A549 treated with AZD2906 at 1 μM for 4 hours (cell line): Measurements from ENCODE around the gene KRT79. TPM values are rescaled to one million over a fixed set of nuclear protein-coding genes. Genes with fewer than 3 reads are reported as not detected.

Experiments
- total RNA-seq: library from RNA; stranded (reverse); fragments of 200-300 nt; extraction: Qiagen RNA extraction; gene quantifications from 5 replicates; pipeline ENCODE4 v1.2.3, GENCODE V29; 2022

KRT79 gene
- total RNA-seq = 0.05 to 0.10 TPM (median 0.07 TPM) in 4 of 5 replicates, not detected in the other

DNA sequence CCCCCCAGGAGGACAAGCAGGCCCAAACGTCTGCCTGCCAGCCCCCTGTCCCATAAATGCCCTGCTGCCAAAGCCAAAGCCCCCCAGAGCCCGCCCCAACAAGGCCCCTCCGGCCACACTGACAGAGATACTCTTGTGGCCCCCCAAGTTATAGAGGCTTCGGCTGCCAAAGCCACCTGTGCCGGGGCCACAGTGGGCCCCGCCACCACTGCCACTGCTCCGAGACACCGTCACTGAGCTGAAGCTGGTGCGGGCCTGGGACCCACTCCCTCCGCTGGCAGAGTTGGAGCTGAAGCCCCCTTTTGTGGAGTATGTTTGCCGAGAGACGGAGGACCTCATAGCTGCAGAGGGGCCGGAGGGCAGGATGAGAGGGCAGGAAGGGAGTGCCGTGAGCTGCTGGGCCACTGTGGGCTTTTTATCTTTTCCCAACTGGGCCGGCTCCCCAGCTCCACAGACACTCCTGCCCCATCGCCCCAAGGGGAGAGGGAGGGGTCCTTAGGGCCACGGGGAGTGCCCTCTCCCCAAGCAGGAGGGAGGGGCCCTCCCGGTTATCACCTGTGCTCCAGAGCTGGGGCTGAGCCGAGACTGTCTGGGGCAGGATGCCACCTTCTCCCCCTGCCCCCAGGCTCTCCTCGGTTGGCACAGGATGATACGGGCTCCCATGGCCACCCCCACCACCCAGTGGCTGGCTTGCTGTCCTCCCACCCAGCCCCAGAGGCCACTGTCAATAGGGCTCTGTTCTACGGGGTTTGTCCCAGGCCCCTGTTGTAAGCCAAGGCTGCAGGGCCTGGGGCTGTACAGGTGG lies at the start of gene KRT79:
Gene KRT79, minus strand, starts transcription at position 390 of the 805 bp plus-strand sequence. Its CDS starts 51 bp downstream, at position 339.

DNA sequence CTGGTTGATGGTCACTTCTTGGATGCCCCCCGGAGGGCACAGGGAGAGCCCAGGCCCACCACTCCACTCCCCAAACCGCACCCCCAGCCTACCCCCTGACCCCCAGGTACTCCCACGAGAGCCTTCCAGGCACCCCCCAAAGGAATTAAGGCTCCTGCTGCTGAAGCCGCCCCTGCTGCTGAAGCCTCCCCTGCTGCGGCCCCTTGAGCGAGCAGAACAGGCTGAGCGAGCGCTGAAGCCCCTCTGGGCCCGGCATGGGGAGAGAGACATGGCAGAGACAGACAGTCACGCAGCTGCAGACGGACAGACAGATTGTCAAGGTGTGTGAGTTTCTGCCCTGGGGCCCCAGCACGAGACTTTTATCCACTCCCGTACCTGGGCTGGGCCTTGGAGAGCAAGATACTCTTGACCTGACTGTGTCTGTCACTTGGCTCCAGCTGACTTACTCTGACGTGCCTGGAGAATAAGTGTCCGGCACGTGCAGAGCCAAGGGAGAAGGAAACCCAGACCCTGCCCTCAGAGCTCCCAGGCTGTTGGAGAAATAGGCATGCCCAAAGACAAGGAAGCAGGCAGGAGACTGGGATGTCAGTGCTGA lies 14.6 kb upstream of the KRT79 start, which contains the start of gene KRT78:
Gene KRT78, minus strand, starts transcription at position 334 of the 595 bp plus-strand sequence. Its CDS starts 64 bp downstream, at position 270.

DNA sequence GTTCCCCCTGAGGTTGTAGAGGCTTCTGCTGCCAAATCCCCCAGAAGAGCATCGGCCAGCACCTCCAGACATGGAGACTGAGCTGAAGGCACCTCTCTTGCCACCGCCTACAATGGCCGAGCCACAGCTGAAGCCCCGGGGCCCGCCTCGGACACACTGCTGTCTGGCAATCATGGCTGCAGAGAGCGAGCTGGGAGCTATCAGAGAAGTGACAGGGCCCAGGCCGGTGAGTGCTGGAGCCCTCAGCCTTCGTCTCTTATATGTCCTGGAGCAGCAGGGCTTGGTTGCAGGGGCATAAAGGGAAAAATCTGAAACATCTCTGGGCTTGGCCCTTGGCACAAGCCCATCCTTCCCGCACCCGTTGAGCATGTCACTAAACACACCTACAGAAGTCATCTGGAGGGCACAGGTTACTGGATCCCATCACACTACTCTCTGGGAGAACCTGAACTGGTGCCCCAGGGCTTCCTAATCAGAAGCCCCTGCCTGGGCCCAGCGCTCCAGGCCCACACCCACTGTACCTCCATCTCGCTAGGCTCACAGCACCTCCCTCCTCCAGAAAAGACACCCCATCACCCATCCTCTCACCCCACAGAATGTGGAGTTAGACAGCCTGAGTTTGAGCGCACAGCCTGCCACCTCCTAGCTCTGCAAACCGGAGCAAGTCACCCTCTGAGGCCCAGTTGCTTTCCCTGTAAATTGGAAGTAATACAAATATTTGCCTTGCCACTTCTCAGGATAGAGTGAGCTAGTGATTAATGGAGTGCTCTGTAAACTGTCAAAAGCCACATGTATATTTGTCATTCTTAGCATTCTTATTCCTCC lies 20.0 kb downstream of the KRT79 start, which contains the start of gene KRT4:
Gene KRT4, minus strand, starts transcription at position 232 of the 825 bp plus-strand sequence. Its CDS starts 58 bp downstream, at position 174.

GRCh38 chr12:52795694-52796428 lies 38.2 kb downstream of the KRT79 start, which contains the start of gene KRT3:
Gene KRT3, minus strand, starts transcription at chr12:52796117. Its CDS starts 75 bp downstream, at chr12:52796042.

GRCh38 chr12:52776913-52777395 lies 57.2 kb downstream of the KRT79 start, which contains the start of gene KRT76:
Gene KRT76, minus strand, starts transcription at chr12:52777345. Its CDS starts 54 bp downstream, at chr12:52777291.

Other genes starting within 250 kb of the KRT79 start
- 0.05 TPM in 1 of 5 replicates, not detected in the others for gene KRT72, start 232.8 kb downstream of the KRT79 start, total RNA-seq
- gene KRT73, start 215.8 kb downstream of the KRT79 start, total RNA-seq = not detected in 5 replicates
- gene KRT2, start 182.1 kb downstream of the KRT79 start, total RNA-seq = 0.03 TPM in 1 of 5 replicates, not detected in the others
- not detected in 5 replicates for gene KRT1, start 153.9 kb downstream of the KRT79 start, total RNA-seq
- gene KRT77, start 130.8 kb downstream of the KRT79 start, total RNA-seq = not detected in 5 replicates
- gene KRT76, start 57.0 kb downstream of the KRT79 start, total RNA-seq = not detected in 5 replicates
- 0.03 to 0.06 TPM in 2 of 5 replicates, not detected in the others for gene KRT3, start 38.2 kb downstream of the KRT79 start, total RNA-seq
- 2.1 to 3.6 TPM (median 2.7 TPM) in 5 replicates for gene KRT4, start 20.2 kb downstream of the KRT79 start, total RNA-seq
- gene KRT78, start 14.7 kb upstream of the KRT79 start, total RNA-seq = 0.04 to 0.13 TPM (median 0.07 TPM) in 5 replicates
- gene KRT8, start 70.8 kb upstream of the KRT79 start, total RNA-seq = 4,552 to 5,559 TPM (median 5,427 TPM) in 5 replicates
- 3,062 to 3,782 TPM (median 3,614 TPM) in 5 replicates for gene KRT18, start 114.8 kb upstream of the KRT79 start, total RNA-seq
- 230 to 453 TPM (median 274 TPM) in 5 replicates for gene EIF4B, start 172.1 kb upstream of the KRT79 start, total RNA-seq
- gene TNS2, start 215.8 kb upstream of the KRT79 start, total RNA-seq = 43.2 to 68.0 TPM (median 59.7 TPM) in 5 replicates
- gene SPRYD3, start 245.1 kb upstream of the KRT79 start, total RNA-seq = 35.1 to 38.6 TPM (median 37.6 TPM) in 5 replicates